ENCODE data around the gene DNER. TPM values are rescaled to one million over a fixed set of nuclear protein-coding genes. Genes with fewer than 3 reads are reported as not detected.

Gene DNER
- polyA plus RNA-seq, 5 donors = 1.4 to 2.4 (median 1.7) TPM

GRCh38 chr2:229501051-229501794, 213.1 kb downstream of the DNER start:
- DNase-seq = no peak

- no peak for DNase-seq
Measured at GRCh38 chr2:229492034-229492433, 222.3 kb downstream of the DNER start.

GRCh38 chr2:229490167-229490566, 224.2 kb downstream of the DNER start:
- DNase-seq = no peak

DNA sequence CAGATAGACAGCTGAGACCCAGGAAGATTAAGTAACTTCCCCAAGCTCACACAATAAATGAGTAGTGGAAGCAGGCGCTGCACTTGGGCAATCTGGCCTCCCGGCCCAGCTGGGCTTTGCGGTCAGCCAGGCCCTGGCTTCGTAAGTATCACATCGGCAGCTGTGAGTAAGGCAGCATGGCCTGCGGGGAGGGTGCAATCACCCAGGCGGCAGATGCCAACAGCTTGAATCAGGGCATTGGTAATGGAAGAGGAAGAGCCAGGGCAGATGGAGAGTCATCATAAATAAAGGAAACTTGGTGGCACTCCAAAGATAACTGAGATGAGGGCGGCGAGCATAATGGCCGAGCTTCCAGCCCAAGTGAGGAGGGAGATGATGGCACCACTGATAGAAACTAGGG, 225.3 kb downstream of the DNER start:
- no peak for DNase-seq

GRCh38 chr2:229488232-229488631, 226.1 kb downstream of the DNER start:
- no peak for DNase-seq

DNA sequence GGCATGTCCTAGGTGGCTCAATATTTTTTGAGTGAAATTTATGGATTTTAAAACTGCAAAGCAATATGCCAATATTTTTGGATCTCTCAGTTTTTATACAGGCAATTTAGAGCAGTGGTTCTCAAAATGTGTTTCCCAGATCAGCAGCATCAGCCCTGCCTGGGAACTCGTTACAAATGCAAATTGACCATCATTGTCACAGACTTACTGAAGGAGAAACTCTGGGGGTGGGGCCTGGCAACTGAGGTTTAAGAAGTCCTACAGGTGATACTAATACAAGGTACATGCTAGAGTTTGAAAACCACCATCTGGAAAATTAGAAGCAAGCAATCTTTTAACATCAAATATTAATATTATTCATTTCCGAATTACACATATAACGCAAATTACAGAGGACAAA, 227.7 kb downstream of the DNER start:
- no peak for DNase-seq

- DNase-seq = no peak
Measured at GRCh38 chr2:229485857-229486256, 228.5 kb downstream of the DNER start.

DNA sequence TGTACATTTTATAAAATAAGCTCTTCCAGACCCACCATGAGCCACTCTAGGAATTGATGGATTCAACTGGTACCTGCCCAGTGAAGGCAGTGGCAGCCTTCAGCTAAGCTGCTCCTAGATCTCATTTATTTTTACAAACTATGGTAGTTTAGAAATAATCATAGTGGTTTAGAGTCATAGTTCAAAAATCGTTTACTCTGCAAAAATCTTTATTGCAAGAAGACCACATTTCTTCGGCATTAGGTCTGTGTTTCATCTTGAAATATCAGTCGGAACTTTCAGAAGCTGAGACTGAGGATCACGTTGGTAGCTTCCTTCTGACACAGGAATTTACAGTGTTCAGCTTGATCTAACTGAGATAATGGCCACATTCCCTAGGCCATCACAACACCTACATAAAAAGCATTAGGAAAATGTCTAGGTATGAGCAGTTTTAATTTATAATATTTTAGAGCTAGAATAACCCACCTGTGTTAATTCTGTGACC, 237.0 kb downstream of the DNER start:
- no peak for DNase-seq

GRCh38 chr2:229475778-229476177, 238.6 kb downstream of the DNER start:
- DNase-seq = peak in 1 of 2 donors; percentile 40

DNA sequence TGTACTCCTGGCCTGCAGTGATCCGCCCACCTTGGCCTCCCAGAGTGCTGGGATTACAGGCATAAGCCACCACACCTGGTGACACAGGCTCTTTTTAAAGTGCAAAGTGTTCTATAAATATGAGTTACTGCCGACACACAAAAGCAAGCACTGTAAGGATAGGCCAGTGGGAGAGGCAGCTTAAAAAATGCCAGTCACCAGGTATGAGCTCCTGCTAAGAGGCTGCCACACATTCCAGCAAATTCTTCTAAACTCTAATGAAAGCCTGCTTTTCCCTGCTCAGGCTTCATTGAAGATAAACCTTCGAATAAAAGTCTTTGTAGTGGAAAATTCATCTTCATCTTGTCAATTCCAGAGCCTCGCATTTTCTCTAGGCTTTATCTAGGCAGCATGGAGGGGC, 240.2 kb downstream of the DNER start:
- no peak for DNase-seq

DNA sequence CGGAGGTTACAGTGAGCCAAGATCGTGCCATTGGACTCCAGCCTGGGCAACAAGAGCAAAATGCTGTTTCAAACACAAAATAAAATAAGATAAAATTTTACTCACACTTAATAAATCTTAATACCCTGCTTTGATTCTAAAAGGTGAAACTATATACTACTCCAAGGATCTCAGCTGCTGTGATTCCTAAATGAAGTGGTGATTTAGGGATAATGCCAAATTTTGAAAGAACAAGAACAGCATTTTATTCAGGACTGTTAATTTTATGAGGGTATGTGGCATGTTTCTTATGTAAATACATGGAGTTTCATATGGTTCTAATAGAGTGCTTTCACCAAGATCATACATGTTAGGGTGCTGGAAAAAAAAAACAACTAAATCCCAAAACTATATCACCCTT, 243.6 kb downstream of the DNER start:
- peak in 1 of 2 donors; percentile 28 for DNase-seq

GRCh38 chr2:229467783-229468182, 246.6 kb downstream of the DNER start:
- no peak for DNase-seq

GRCh38 chr2:229463841-229464346, 250.5 kb downstream of the DNER start:
- DNase-seq = no peak

GRCh38 chr2:229462112-229462511, 252.2 kb downstream of the DNER start:
- DNase-seq = no peak

- DNase-seq = no peak
Measured at GRCh38 chr2:229456091-229456490, 258.3 kb downstream of the DNER start.

DNA sequence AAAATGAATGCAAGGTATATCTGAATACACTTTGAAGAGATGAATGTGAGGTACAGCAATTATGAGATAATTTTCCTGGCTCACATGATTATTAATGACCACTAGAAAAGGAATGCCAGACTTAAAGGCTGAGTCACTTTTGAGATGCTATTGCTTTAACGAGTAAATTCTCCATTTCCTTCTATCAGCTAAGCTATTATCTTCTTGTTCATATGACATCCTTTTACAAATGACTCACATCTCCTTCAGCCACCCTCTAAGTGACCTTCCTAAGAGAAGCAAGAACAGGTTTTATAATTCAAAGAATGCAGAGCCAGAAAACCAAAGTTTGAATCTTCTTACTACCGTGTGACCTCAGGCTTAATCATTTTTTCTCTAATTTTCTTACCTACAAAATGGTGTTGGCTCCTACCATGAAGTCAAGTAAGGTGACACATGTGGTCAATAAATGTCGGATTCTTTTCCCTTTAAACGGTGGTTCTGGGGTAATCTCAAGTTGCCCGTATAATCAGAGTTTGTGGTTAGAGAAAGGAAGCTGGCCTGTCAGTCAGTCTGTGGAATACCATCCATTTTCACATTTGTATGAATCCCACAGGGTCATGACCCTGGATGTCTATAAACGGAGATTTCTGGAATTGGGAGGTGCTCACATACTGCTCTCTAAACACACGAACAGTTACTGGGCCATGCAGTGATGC, 259.3 kb downstream of the DNER start:
- no peak for DNase-seq

GRCh38 chr2:229453230-229453629, 261.1 kb downstream of the DNER start:
- no peak for DNase-seq

- no peak for DNase-seq
Measured at GRCh38 chr2:229451852-229452251, 262.5 kb downstream of the DNER start.

DNA sequence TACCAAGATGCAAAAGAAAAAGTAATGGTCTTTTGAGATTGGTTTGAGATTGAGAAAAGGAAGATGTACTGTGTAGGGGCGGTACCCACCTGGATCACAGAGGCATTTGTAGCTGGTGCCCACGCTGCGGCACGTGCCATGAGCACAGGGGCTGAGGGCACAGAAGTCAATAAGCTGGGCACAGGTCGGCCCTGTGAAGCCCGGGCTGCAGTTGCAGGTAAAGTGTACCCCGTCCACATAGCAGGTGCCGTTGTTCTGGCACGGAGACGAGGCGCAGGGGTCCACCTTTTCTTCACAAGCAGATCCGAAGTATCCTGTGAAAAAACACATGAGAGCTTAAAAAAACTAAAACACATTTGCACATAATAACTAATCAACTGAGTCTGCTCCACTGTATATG, 267.1 kb downstream of the DNER start:
- DNase-seq = no peak

GRCh38 chr2:229446350-229446749, 268.0 kb downstream of the DNER start:
- no peak for DNase-seq

DNA sequence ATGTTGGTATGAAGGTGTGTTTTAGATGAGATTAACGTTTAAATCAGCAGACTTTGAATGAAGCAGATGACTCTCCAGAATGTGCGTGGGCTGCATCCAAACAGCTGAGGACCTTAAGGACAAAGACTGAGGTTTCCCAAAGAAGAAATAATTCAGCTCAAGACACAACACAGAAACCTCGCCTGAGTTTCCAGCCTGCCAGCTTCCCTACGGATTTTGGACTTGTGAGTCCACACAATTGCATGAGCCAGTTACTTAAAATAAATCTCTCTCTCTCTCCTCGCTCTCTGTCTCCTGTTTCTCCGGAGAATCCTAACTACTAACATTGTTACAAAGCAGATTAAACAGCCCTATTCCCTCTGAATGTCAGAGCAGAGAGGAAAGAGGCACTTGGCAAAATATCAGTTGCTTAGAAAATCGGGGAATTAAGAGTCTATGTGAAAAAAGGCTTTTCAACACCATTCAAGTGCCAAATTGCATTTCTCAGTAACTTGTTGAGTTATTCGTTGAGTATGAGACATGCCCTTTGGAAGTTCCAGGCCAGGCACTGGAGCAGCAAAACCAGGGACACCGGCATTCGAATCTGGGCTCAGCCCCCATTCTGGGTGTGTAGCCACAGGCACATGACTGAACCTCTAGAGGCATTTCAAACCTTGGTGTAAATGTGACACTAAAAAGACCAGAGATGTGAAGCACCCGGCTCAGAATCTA, 268.7 kb downstream of the DNER start:
- DNase-seq = no peak

DNA sequence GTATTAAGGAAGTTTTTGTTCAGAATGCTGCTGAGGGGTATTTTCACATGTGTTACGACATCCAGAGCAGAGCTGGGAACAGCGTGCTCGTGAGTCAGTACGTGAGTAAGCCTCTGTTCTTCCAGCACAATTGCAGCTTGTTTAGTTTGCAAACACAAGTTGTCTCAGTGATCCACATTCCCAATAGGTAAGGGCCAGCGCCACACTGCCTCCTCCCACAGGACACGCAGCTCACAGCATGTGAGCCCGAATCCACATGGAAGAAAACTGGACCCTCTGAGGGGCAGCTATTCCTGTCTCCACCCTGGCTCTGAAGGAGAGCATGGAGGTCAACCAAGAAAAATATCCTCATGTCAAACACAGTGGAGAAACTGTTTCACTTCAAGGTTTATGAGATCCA, 269.3 kb downstream of the DNER start:
- DNase-seq = no peak

Measured in right lung (tissue), 5 donors.